Measurements from ENCODE around the gene DTWD1. TPM values are rescaled to one million over a fixed set of nuclear protein-coding genes. Genes with fewer than 3 reads are reported as not detected.
A peak's percentile ranks its signal among the peaks of the same experiment; 100 is the strongest.
"Not testable (repeated sequence)": the region's sequence is repeated elsewhere in the genome, so short reads cannot be mapped to it uniquely, and the experiment has no call there.

The DTWD1 gene
- total RNA-seq, 1 donor from 2014 or later, result 8.9 TPM

DNA sequence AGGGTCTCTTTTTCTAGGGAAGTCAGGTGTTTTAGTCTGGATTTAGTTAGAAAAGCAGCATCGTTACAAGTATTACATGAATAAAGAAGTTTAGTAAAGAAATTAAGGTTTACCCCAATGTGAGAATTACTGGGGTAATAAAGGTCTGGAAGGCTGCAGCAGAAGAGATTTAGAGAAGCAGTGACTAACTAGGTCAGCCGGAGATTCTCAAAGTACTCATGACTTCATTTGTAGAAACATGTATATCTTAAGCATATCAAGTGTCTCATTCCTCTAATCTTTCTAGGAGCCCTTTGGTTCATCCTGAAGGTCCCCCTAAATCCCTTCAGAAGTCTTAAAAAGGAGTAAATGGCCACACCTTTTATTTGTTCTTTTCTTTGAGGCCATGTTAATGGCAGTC is 26.0 kb downstream of the DTWD1 start:
- no peak for ATAC-seq

DNA sequence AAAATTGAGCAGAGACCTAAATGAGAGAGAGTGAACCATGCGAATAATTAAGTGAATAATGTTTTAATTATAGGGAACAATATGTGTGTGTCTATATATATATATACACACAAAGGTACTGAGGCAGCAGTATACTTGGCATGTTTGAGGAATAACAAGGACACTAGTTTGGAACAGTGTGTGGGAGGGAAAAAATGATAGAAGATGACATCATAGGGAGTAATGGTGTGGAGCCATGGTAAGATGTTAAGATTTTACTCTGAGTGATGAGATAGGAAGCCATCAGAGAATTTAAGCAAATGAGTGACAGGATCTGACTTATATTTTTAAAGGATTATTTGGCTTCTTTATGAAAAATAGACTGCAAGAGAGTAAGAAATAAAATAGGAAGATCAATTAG is 29.1 kb downstream of the DTWD1 start:
- ATAC-seq, result no peak

DNA sequence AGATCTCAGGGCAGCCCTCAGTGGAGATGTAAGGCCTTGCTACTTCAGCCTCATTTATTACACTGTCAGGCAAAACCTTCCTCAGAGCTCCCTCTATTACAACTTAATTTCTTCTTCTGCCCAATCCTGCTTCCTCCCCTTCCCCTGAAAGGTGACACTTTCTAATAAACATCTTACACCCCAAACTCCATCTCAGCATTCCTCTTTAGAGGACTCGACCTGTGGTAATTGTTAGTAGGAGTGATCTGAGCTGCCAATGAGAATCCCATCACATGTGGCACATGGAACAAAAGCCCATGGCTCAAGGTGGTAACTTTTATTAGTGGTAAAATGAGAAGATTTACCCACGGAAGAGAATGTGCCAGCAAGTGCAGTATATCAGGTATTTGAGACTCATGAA is 29.8 kb downstream of the DTWD1 start:
- no peak for ATAC-seq

DNA sequence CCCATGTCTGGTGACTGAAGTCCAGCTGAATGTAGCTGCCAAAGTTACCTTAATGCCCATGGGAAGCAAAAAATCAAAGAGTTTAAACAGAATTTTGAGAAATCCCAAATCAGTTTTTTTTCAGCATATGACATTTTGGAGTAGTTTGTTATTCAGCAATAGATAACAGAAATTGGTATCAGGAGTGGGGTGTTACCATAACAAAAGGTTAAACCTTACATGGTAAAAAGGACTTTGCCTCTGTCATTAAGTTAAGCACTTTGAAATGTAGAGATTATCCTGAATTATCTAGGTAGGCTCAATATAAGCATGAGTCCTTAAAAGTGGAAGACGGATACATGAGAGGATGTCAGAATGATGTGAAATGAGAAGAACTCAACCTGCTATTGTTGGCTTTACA is 32.1 kb downstream of the DTWD1 start:
- no peak for ATAC-seq

DNA sequence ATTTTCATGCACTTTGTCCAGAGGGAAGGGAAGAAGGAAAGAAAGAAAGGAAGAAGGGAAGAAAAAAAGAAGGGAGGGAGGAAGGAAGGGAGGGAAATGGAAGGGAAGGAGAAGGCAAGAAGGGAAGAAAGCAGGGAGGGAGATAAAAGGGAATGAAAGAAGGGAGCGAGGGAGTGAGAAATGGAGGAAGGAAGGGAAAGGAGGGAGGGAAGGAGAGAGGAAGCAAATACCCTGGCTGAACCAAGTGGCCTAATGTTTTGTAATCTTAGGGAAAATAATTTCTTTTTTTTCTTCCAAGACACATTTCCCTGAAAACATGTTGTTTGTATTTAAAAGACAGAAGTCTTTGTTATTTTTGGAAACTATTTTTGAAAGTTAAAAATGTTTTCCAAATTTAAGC is 35.9 kb downstream of the DTWD1 start:
- no peak for ATAC-seq

DNA sequence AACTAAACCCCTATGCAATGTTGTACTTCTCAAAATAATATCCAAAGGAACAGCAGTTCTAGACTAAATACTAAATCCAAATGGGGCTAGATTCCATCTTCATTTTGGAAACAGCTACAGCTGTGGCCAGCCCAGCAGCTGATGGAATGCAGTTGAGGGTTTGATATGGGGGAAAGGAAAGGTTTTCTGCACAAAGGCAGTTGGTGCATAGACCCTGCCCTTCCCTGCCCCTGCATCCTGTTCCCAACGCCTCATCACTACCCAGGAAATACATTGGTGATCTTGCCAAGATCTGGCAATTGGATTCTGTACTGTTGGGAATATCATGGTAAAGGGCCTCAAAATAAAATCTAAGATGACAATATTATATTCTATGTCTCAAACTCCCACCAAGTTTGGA is 43.9 kb downstream of the DTWD1 start:
- ATAC-seq, result no peak

DNA sequence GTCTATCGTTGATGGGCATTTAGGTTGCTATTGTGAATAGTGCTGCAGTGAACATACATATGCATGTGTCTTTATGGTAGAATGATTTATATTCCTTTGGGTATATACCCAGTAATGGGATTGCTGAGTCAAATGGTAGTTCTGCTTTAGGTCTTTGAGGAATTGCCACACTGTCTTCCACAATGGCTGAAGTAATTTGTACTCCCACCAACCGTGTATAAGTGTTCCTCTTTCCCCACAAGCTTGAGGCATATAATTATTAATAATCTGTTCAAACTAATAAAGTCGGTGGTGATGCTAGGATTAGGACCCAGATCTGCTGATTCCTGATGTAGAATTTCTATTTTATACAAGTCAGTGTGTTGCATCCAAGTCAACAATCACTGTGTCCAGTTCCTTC is 45.6 kb downstream of the DTWD1 start:
- ATAC-seq, result not testable (repeated sequence)

DNA sequence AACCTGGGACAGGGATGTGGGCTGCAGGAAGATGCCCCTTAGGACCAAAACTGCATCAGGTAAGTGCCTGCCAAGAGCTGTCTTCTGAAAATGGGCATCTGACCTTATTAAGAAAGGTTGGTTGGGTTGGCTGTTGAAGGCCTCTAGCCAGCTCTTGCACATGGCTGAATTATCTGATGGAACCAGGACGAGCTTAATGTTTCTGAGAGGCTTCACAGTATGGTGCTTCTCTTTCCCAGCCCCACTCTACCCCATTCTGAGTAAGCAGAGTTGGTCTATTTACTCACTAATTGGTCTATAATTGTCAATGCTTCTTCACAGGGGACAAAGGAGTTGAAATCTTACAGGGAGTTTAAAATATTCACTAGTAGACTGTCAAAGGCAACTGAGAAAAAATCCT is 48.4 kb downstream of the DTWD1 start:
- no peak for ATAC-seq

DNA sequence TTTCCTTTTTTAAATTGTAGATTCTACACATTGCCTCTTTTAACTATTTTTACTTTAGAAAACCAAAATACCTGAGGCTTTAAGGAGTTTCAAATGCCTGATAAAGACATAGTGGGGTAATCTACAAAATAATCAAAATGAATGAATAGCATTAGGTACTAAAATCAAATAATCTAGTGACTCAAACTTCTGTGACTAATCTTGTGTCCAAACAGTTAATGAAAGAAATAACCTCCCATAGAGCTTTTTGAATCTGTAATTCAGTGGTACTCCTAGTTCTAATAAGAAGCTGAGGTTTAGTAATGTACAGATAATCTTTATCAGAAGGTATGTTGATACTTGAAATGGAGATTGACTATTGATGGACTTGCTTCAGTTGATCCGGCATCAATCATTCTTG is 53.0 kb downstream of the DTWD1 start:
- no peak for ATAC-seq

DNA sequence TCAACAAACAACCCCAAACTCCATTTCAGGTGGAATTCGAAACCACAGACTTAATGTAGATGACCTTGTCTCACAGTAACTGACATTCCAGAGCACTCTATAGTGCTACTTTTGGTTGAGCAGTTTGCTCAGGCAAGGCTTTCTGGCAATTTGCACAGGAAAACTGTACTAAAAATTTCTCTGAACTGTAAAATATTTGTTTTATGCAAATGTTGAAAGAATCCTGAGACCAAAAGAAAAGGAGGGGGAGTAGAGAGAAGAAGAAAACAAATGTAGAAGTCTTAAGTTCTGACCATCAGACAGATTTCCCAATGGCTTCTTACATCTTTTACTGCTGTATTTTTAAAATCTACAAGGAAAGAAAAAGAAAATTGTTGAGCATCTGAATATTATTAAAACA is 53.5 kb downstream of the DTWD1 start:
- no peak for ATAC-seq

DNA sequence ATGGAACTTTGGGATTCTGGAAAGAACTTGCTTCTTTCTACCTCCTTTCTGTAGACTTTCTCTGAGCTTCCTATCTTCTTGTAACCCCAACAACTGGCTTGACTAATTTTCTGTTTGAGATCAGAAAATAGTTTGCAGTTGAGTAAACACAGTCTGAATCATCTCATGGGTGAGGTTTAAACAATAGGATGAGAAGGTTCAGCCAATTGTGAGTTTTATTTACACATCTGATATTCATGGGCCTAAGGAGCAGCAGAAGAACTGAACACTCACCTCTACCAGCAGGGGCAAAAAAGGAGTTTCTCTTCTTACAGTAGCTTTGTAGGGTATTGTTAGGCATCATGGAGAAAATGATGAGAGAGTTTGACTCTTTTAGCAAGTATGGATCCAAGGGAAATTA is 54.2 kb downstream of the DTWD1 start:
- peak; percentile 77 for ATAC-seq

DNA sequence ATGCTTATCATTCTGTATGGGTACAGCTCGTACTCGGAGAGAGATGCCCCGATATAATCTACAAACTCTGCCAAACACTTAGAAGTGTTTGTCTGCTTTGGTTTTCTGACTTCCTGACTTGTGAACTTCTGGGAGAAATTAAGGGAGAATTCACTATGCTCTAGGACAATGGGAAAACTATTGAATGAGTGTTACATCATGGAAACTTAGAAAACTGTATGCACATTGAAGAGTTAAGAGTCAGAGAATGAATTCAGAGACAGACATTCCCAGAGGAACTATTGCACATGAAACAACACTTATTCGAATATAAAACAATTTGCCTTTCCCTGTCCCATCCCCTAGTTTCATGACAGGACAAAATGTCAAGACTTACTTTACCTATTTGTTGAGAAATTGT is 57.8 kb downstream of the DTWD1 start:
- ATAC-seq, result no peak

DNA sequence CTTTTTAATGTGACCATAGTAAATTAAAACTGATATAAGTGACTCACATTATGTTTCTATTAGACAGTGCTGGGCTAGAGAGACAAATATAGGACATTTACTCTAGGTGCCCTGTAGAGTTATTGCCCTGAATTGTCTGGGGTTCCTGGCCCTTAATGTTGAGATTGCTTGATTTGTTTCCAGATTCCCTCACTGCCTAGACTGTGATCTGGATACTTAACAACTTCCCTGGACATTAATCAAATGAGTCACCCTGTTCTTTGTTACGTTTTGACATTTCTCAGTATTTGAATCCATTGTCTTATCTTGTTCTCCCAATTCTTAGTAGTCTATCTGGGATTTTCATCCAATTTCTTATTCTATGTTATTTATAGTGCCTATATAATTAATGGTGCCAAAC is 65.8 kb downstream of the DTWD1 start:
- ATAC-seq, result no peak

DNA sequence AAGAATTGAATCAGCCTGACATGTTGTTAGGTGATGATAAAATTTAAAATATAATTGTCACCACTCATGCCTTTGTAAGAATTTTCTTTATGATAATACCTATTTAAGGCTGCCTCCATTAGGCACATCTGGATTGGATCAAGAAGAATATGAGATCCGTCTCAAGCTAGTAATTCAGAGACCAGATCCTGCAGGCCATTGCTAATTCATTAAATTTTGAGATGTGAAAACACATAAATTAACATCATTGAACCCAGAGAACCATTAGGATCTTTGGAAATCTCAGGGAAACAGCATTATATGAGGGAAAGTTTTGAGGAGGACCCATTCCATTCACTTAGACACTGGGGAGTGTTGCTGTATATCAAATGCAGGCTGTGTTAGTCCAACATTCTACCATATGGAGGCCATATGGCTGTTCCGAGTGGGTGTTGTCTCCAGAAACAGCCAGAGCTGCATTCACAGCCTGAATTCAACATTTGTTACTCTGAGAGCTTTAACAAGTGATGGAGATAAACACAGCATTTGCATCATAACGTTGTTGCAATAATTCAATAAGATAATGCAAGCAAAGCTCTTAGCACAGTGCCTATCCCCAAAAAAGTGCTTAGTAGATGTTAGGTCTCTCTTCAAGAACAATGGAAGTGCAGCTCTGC is 67.4 kb downstream of the DTWD1 start:
- ATAC-seq, result no peak

DNA sequence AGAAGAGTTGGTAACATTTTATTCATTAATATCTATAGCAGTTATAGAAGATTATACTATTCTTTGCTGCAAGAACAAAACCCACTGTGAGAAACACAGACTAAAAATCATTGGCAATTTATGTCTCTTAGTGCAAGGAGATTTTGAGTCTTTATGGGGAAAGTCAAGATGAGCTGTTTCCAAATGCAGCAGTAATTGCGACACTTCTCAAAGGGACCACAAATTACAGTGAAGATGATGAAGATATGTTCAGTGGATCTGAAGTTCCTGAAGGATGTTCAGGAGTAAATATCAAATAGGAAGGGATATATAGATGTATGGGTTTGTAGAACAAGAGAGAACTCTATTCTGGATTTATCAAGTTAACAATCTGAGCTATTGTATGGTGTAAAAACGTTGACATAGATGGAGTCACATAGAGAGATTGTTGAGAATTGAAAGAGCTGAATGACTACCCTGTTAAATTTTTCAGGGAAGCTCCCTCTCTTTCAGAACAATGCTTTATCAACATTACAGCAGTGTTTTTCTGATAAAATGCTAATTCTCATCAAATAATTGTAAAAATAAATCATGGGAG is 71.8 kb downstream of the DTWD1 start:
- no peak for ATAC-seq

DNA sequence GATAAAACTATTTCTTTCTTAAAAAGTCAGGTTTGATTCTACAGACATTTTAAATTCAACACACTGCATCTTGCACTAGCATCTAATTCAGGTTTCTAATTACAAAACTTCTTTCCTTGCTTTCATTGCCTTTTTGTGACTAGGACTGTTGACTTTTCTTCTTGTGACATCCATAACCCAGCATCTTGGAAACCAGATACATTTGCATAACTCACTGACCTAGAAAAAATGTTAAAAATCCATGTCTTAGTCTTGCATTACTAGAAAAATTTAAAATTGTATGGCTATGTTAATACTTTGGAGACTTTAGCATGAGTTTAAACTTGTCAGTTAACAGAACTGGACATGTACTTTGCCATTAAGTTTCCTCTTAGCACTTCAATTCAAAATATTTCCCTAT is 72.7 kb downstream of the DTWD1 start:
- ATAC-seq, result no peak

DNA sequence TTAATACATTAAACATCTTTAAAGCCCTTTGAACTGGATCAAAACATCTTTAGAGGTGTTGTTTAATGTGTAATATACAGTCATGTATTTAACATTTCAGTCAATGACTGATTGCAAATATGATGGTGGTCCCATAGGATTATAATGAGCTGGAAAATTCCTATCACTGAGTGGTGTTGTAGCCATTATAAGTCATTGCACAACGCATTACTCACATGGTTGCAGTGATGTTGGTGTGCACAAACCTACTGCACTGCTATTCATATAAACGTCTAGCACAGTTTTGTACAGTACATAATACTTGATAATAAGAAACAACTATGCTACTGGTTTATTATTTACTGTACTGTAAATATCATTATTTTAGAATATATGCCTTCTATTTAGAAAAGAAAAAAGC is 75.6 kb downstream of the DTWD1 start:
- ATAC-seq, result no peak

DNA sequence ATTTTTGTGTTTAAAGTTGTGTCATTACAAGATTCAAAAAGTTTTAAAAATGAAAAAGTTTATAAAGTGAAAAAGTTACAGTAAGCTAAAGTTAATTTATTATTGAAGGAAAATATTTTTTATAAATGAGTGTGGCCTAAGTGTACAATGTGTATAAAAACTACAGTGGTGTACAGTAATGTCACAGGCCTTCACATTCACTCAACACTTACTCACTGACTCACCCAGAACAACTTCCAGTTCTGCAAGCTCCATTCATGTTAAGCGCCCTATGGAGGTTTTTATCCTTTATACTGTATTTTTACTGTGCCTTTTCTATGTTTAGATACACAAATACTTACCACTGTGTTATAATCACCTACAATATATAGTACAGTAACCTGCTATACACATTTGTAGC is 76.3 kb downstream of the DTWD1 start:
- ATAC-seq, result no peak

DNA sequence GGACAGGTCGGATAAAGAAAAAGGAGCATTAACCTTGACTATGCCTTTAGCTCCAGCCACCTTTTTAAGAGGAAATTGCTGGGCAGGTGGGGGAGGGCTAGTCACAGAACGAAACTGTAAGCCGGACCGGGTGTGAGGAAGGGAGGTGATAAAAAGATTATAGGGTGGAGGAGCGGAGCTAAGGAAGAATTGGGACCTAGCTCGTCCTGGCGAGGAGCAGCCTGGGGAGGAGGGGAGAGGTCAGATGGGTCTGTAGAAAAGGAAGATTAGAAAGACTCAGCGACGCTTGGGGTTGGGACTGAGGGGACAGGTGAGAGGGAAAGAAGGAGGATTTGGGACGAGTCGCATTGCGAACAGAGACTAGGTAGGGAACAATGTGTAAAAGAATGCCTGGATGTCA is 82.1 kb downstream of the DTWD1 start:
- ATAC-seq, result not testable (repeated sequence)

Other genes starting within 250 kb of the DTWD1 start
- 2.0 TPM for gene FGF7, start 197.8 kb upstream of the DTWD1 start, total RNA-seq
- gene FAM227B, start 230 bp upstream of the DTWD1 start, total RNA-seq, result 2.6 TPM

All from esophagus mucosa (tissue), 1 donor.